Neural progenitor cell (in vitro differentiated cells): Measurements from ENCODE around the gene MORN1. TPM values are rescaled to one million over a fixed set of nuclear protein-coding genes. Genes with fewer than 3 reads are reported as not detected.

Source experiments
- DNase-seq: peaks from one replicate; pipeline ENCODE4 v3.0.0-alpha.2; 2016; ENCODE audit warnings: low spot score
- H2AFZ ChIP-seq: fragments of 200-600 bp; sonication (generic); replicated peaks from 2 replicates; pipeline ENCODE4 v1.6.1; 2016; ENCODE audit warnings: antibody characterized with exemption
- H3F3A ChIP-seq: fragments of 200-600 bp; sonication (generic); 2 replicates; pipeline ENCODE4 v1.6.1; 2016; ENCODE audit warnings: antibody characterized with exemption, low read depth
- H3K27ac ChIP-seq: fragments of 200-600 bp; sonication (generic); 2 replicates; pipeline ENCODE4 v1.5.1; 2016; ENCODE audit warnings: mild to moderate bottlenecking
- H3K27me3 ChIP-seq: fragments of 200-600 bp; sonication (generic); 2 replicates; pipeline ENCODE4 v1.6.1; 2016; ENCODE audit warnings: mild to moderate bottlenecking, moderate library complexity
- H3K36me3 ChIP-seq: fragments of 200-600 bp; sonication (generic); 2 replicates; pipeline ENCODE4 v1.5.1; 2016
- H3K4me1 ChIP-seq: fragments of 200-600 bp; sonication (generic); 2 replicates; pipeline ENCODE4 v1.6.1; 2016; ENCODE audit warnings: mixed run types
- H3K4me2 ChIP-seq: fragments of 200-600 bp; sonication (generic); 2 replicates; pipeline ENCODE4 v1.6.1; 2016
- H3K4me3 ChIP-seq: fragments of 200-600 bp; sonication (generic); 2 replicates; pipeline ENCODE4 v1.5.1; 2016
- H3K79me2 ChIP-seq: fragments of 200-600 bp; sonication (generic); 2 replicates; pipeline ENCODE4 v1.6.1; 2016; ENCODE audit warnings: low read depth
- H3K9ac ChIP-seq: fragments of 200-600 bp; sonication (generic); 2 replicates; pipeline ENCODE4 v1.6.1; 2016
- H3K9me3 ChIP-seq: fragments of 200-600 bp; sonication (generic); 2 replicates; pipeline ENCODE4 v1.5.1; 2016; ENCODE audit warnings: low read depth
- H4K20me1 ChIP-seq: fragments of 200-600 bp; sonication (generic); 2 replicates; pipeline ENCODE4 v1.6.1; 2016; ENCODE audit warnings: low read depth
- H3K27ac Mint-ChIP-seq: 3 replicates; pipeline ENCODE4 v1.8.0; 2021; ENCODE audit warnings: mixed read lengths
- H3K27me3 Mint-ChIP-seq: 2 replicates; pipeline ENCODE4 v1.8.0; 2022; ENCODE audit warnings: low read depth, mild to moderate bottlenecking, inconsistent platforms, moderate library complexity, mixed read lengths; ENCODE audit not compliant: insufficient read depth
- H3K36me3 Mint-ChIP-seq: 3 replicates; pipeline ENCODE4 v1.8.0; 2021; ENCODE audit warnings: mixed read lengths
- H3K4me1 Mint-ChIP-seq: 3 replicates; pipeline ENCODE4 v1.8.0; 2021; ENCODE audit warnings: mixed read lengths
- H3K4me3 Mint-ChIP-seq: 3 replicates; pipeline ENCODE4 v1.8.0; 2021; ENCODE audit warnings: mild to moderate bottlenecking, moderate library complexity, mixed read lengths
- H3K9me3 Mint-ChIP-seq: 3 replicates; pipeline ENCODE4 v1.8.0; 2020; ENCODE audit warnings: mixed read lengths
- EZH2 ChIP-seq: fragments of 200-600 bp; sonication (generic); IDR thresholded peaks from 2 replicates; pipeline ENCODE4 v1.6.1; 2017; ENCODE audit warnings: antibody characterized with exemption, mild to moderate bottlenecking, moderate library complexity
- EZH2phosphoT487 ChIP-seq: fragments of 200-600 bp; sonication (generic); IDR thresholded peaks from 2 replicates; pipeline ENCODE4 v1.6.1; 2017; ENCODE audit warnings: antibody characterized with exemption
- total RNA-seq: library from RNA; depleted of rRNA; stranded (reverse); fragments of >200 nt; gene quantifications from 2 replicates; pipeline ENCODE4 v1.2.3, GENCODE V29; 2015; ENCODE audit warnings: low replicate concordance
- TF ChIP-seq, protein P1 (sequence below): fragments of 200-600 bp; sonication (generic); IDR thresholded peaks from 2 replicates; pipeline ENCODE4 v1.5.1; 2017; ENCODE audit warnings: antibody characterized with exemption, mild to moderate bottlenecking

The MORN1 gene
- total RNA-seq, 1 donor from 2014 or later, result 7.0 TPM

DNA sequence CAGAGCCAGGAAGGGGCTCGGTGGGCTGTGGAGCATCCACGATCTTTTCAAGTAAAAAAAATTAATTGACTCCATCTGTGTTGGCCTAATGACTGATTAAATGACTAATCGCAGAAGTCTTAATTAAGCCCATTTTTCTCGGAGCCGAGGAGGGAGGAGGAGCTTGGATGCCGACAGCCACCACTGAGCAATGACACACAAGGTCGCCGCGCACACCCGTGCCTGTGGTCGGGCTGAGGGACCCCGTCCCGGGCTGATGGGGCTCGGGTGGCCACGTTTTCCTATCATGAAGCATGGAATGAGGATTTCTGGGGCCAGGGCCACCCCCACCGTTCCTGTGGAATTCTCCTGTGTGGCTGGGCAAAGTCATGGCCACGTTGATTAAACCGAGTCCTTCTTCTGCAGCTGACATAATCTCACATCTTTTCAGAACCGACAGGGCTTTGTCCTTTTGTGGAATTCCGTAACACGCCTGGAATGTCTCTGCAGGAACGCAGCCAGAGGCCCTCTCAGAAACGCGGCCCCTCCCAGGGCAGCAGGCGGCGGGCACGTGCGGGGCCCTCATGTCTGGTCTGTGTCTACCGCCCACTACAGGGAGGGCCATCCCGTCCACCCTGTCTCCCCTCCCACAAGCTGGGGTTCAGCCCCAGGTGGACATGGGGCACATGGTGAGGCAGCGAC is 60.7 kb downstream of the MORN1 start:
- Histone ChIP-seq H3K27ac (no peak overlapping the region), H3K4me2 (no peak overlapping the region), H3K4me3 (no peak overlapping the region), H3K9me3 (no peaks in the 10 kb centered on the region), H3K4me1 (peaks cover 16% of the 10 kb centered on the region), H2AFZ (no peak overlapping the region), H3K36me3 (no peaks in the 10 kb centered on the region), H3F3A (no peaks in the 10 kb centered on the region), H3K9ac (no peak overlapping the region), H4K20me1 (no peaks in the 10 kb centered on the region), H3K79me2 (no peaks in the 10 kb centered on the region), H3K27me3 (no peaks in the 10 kb centered on the region)
- Mint-ChIP-seq H3K9me3 (no peaks in the 10 kb centered on the region), H3K4me3 (no peak overlapping the region), H3K27me3 (peaks cover 4% of the 10 kb centered on the region), H3K27ac (peak overlapping the region; percentile 44), H3K36me3 (no peaks in the 10 kb centered on the region), H3K4me1 (peaks cover 23% of the 10 kb centered on the region)
- no peak for DNase-seq
- TF ChIP-seq, protein P1, sequence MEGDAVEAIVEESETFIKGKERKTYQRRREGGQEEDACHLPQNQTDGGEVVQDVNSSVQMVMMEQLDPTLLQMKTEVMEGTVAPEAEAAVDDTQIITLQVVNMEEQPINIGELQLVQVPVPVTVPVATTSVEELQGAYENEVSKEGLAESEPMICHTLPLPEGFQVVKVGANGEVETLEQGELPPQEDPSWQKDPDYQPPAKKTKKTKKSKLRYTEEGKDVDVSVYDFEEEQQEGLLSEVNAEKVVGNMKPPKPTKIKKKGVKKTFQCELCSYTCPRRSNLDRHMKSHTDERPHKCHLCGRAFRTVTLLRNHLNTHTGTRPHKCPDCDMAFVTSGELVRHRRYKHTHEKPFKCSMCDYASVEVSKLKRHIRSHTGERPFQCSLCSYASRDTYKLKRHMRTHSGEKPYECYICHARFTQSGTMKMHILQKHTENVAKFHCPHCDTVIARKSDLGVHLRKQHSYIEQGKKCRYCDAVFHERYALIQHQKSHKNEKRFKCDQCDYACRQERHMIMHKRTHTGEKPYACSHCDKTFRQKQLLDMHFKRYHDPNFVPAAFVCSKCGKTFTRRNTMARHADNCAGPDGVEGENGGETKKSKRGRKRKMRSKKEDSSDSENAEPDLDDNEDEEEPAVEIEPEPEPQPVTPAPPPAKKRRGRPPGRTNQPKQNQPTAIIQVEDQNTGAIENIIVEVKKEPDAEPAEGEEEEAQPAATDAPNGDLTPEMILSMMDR, result no peak
- TF ChIP-seq EZH2phosphoT487, result no peak
- no peak for TF ChIP-seq EZH2

DNA sequence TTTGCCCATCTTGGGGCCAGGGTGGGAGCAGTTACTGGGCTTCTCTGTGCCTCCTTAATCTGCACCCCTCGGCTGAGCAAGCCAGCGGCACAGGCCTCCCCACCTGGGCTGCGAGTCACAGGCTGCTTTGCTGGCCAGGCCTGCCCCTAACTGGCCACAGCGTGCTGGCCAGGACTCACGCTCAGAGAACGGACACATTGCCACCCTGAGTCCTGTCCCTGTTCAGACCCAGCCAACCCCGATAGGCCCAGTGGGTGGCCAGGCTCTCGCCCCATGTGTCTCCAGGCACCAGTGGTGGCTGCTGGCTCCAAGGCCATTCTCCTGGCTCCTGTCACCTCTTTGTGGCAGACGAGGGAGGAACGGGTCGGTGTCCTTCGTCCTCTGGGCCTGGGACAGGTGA is 61.3 kb downstream of the MORN1 start:
- H3K4me1 ChIP-seq, result peaks cover 16% of the 10 kb centered on the region
- H3K27me3 ChIP-seq, result peaks cover 5% of the 10 kb centered on the region
- H3K4me2 ChIP-seq, result no peak overlapping the region
- no peaks in the 10 kb centered on the region for H3K79me2 ChIP-seq
- H3K9me3 Mint-ChIP-seq, result peaks cover 2% of the 10 kb centered on the region
- H3K27me3 Mint-ChIP-seq, result peaks cover 7% of the 10 kb centered on the region
- no peak overlapping the region for H2AFZ ChIP-seq
- no peak overlapping the region for H3K9ac ChIP-seq
- H3F3A ChIP-seq, result no peaks in the 10 kb centered on the region
- no peak overlapping the region for H3K4me3 Mint-ChIP-seq
- H3K4me3 ChIP-seq, result no peak overlapping the region
- H3K27ac ChIP-seq, result no peak overlapping the region
- H3K9me3 ChIP-seq, result no peaks in the 10 kb centered on the region
- no peaks in the 10 kb centered on the region for H3K36me3 ChIP-seq
- TF ChIP-seq, protein P1, result no peak
- TF ChIP-seq EZH2 (no peak), EZH2phosphoT487 (no peak)
- no peaks in the 10 kb centered on the region for H4K20me1 ChIP-seq
- H3K36me3 Mint-ChIP-seq, result no peaks in the 10 kb centered on the region
- DNase-seq, result no peak
- H3K27ac Mint-ChIP-seq, result no peak overlapping the region
- H3K4me1 Mint-ChIP-seq, result peaks cover 19% of the 10 kb centered on the region

DNA sequence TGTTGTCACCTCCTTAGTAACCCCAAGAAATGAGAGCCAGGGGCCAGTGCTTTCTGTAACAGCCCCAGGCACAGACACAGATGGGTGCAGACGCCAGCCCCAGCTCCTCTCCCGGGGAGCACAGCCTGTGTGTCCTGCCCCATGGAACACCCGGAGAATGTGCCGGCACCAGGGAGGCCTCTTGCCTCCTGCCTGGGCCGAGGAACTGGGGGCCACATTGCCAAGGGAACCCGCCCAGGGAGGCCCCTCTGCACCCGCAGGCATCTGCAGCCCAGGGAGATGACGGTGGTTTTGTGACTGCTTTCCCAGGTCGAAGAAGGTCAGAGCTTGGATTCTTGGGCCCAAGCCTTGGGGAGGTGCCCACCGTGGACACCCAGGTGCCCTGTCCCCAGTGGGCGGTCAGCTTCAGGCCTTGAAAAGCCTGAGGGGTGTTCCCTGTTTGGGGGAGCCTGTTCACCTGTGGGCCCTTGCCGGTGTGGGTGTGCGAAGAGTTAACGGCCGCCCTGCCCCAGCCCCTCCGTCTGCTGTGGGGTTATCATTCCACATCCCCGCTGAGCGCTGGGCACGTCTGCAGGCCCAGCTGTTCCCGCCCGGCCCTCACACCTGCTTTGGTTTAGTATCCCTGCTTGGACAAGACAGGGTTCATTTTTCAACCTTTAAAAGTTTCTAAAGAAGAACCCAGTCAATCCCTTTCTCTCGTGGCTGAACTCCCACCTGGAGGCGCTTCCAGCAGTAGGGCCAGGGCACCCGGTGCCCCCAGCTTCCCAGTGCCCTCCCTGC is 62.5 kb downstream of the MORN1 start:
- Mint-ChIP-seq H3K27me3 (peaks cover 13% of the 10 kb centered on the region), H3K4me1 (peaks cover 19% of the 10 kb centered on the region), H3K4me3 (no peak overlapping the region), H3K9me3 (peaks cover 3% of the 10 kb centered on the region), H3K36me3 (no peaks in the 10 kb centered on the region), H3K27ac (peak overlapping the region; percentile 81)
- H3K9me3 ChIP-seq, result no peaks in the 10 kb centered on the region
- H3K27ac ChIP-seq, result no peak overlapping the region
- no peaks in the 10 kb centered on the region for H4K20me1 ChIP-seq
- no peak for DNase-seq
- no peak overlapping the region for H3K4me2 ChIP-seq
- H3K36me3 ChIP-seq, result no peaks in the 10 kb centered on the region
- no peaks in the 10 kb centered on the region for H3K79me2 ChIP-seq
- no peak overlapping the region for H2AFZ ChIP-seq
- no peak for TF ChIP-seq EZH2phosphoT487
- no peak for TF ChIP-seq EZH2
- TF ChIP-seq, protein P1, result no peak
- H3K9ac ChIP-seq, result no peak overlapping the region
- peaks cover 13% of the 10 kb centered on the region for H3K27me3 ChIP-seq
- no peaks in the 10 kb centered on the region for H3F3A ChIP-seq
- peaks cover 16% of the 10 kb centered on the region for H3K4me1 ChIP-seq
- H3K4me3 ChIP-seq, result no peak overlapping the region
